GM19328 (cell line): ENCODE measurements around the gene SUPT3H.

Experiments
- ATAC-seq: cut with Tn5 transposase; IDR thresholded peaks from one replicate; pipeline ENCODE4 v1.9.1; 2021; ENCODE audit warnings: mild to moderate bottlenecking, moderate library complexity; ENCODE audit not compliant: unreplicated experiment

The SUPT3H gene

DNA sequence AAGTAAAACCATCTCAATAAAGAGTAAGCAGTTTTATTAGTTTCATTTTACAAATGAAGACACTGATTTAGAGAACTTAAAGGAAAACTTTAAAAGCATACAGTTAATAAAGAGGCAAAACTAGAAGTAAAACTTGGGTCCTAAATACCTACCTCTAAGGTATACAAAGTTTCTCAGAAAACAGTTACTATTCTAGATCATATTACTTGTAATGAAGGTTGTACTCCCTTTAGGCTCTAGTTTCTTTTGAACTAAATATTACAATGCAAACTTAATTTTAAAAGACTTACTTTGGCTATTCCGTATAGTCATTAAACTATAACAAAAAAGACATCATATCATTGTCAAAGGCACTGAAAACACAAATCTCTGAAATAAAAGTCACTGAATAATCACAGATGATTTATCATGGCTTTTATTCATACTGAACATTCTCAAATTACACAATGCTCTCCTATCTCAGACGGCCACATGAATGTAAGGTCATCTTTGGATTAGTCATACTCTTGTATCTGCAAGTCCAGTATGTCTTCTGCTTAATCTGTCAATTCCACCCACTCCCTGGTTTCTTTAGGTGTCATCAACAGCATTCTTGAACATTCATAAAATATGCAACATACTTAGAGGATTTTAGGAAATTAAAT, 411.2 kb downstream of the SUPT3H start:
- no peak for ATAC-seq

DNA sequence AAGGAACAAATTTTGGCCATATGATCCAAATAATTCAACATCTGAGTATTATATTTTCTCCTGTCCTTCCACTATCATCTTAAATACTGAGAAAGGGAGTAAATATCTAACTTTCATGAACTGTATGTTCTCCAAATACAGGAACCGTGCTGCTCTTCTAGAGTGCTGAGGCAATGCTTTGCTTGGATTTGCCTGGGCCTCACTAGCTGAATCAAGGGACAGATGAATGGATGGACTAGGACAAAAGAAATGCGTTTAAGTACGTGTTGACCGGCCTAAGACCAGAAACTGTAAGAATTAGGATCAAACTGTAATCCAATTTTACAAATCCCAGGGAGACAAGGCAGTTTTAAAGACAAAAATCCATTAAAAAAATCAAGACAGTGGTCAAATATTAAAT, 412.0 kb downstream of the SUPT3H start:
- ATAC-seq, result no peak

DNA sequence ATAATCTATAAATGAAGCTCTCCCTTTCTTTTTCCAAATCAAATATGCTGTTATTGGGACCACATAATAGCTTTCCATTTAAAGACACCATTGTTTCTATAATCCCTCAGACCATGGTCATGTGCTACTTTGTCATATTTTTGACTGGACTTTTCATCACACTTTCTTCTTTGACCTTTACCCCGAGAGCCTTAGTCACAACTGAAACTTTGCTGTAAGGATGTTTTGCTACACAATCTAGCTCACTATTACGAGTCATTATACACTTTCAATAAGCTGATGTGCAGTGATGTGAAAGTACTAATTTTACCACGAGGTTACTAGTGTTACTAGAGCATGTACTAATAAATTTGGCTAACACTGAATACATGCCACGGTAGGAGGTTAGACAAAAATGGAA, 416.8 kb downstream of the SUPT3H start:
- ATAC-seq, result no peak

DNA sequence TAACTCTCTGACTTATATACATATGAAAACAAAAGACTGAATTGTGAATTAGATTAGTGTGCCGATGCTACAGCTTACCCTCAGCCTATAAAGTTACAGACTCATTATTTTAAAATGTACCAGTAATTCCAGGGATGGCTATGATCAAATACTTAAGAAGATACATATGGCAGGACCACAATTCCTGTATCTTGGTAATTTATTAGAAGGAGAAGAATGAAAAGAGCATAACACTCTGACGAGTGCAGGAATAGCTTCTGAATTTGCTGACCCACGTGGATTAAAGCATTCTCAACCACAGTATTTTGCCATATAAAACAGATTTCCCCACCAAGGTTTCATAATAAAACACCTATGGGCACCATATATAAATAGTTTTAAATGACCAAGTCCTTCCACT, 418.1 kb downstream of the SUPT3H start:
- ATAC-seq, result no peak

DNA sequence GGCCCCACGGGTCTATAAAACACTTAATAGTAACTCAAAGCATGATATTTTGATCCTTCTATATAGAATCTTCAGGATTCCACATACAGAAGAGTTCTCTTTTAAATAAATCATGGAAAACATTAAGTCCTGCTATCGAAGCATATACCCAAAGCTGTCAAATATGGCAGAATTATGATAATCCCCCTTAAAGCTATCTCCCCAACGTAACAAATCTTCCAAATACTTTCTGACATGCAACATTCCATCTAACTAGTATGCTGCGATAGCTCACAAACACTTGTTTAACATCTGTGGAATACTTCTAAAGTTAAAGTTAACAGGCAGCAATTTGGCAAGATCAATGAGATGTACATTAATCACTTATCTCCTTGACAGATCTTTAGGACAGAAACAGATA, 420.6 kb downstream of the SUPT3H start:
- no peak for ATAC-seq

DNA sequence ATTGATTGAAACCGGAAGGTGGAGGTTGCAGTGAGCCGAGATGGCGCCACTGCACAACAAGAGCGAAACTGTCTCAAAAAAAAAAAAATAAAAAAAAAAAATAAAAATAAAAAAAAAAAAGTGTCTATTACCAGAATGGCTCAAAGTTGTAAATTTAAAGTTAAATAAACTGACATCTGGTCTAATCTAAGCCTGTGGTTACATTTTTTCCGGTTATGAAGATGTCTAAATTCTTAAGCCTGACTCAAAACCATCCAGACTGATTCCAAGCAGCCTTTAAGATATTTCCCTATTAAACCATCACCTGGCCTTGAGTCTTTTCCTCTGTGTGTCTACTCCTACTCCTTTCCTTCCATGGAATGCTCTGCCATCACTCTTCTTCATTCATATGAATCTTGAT, 421.3 kb downstream of the SUPT3H start:
- no peak for ATAC-seq

DNA sequence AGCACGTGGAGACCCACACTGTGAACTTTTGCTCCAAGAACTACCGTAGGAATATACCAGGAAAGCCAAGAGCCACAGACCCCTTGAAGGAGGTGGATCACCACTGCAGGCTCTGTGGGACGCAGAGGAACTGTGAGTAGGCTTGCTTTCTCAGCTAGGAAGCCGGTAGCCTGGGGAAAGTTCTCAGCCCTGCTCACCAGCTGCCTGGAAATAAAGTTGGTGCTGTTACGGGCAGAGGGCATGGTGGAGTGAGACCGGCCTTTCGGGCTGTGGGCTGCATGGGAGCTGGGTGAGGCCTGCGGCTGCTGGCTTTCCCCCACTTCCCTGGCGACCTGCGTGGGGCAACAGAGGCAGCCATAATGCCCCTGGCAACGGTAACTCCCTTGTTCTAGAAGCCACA, 422.6 kb downstream of the SUPT3H start:
- ATAC-seq, result no peak

DNA sequence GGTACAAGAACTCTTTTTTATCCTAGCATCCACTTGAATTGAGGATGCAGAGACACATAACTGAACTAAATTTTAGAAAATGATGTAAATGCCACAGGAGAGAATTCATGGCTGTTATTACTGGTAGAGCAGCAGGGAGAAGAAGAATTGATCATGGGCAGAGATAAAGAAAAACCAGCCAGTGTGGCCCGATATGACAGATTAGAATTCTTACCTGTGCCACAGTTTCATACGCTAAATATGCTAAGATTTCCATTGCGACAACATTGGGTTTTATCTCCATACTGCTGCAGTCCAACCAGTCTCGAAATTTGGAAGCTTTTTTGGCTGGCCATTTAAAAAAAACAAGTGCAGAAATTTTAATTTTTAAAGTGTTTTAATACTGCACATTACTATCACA, 423.5 kb downstream of the SUPT3H start:
- no peak for ATAC-seq

DNA sequence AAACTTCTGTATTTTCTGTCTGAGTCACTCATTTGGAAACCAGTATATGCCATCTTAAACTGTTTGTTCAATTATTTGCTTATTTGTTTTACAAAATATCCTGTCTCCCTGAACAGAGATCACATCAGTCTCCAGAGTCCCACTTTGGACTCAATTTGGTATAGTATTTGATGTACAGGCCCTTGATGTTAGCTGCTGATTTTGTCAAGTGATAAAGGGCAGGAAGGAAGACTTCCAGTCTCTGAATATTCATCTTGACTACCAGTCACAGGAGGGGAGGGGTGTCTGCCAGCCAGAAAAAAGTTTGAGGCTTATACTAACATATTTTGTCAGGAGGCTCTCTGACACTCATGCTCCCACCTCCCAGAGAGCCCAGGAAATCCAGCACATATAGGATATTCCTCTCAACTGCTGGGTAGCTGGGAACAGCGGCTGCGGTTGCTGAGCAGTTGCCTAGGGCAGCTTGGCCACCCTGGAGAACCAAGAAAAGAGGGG, 426.4 kb downstream of the SUPT3H start:
- no peak for ATAC-seq

DNA sequence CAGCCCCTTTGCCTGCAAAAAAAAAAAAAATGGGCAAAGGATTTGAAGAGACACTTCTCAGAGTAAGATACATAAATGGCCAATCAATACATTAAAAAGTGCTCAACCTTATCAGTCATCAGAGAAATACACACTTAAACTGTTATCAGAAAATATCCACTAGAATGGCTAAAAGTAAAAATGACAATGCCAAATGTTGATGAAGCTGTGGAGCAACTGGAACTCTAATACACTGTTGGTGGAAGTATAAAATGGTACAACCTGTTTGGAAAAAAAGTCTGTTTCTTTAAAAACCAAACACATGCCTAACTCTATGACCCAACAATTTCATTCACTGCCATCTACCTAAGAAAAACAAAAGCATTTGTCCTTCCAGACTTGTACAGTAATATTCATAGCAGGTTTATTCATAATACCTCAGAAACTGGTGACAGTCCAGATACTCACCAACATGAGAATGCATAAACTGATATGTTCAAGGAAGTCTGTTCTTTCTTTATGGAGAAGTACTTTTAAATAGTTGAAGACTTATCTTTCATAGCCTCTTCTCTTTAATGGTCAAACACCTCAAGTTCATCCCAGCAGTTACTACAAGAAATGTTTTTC, 428.0 kb downstream of the SUPT3H start:
- ATAC-seq, result no peak

DNA sequence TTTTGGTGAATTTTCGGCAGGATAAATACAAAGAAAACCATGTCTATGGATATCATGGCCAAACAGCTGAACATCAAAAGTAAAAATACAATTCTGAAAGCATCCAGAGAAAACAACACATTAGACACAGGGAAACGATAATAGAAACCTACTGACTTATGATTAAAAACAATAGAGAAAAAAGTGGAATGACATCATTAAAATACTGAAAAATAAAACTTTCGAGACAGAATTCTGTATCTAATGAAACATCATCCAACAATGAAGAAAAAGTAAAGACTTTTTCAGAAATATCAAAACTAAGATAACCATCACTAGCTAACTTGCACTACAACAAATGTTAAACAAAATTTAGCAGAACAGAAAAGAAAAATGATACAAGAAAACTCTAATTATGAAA, 434.2 kb downstream of the SUPT3H start:
- no peak for ATAC-seq

DNA sequence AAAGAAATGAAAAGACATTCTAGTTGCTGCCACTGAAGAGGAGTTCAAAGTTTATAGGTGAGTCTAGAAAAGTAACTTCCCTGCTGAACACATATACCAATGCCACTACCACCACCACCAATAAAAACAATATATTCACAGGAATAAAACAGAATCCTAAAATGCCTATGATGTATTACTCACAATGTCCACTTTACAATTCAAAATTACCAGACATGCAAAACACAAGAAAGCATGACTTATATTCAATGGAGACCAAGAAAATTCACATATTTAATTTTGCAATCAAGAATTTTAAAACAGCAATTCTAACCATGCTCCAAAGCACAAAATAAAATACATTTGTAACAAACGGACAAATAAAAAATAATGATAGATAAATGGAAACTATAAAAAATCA, 434.9 kb downstream of the SUPT3H start:
- no peak for ATAC-seq

DNA sequence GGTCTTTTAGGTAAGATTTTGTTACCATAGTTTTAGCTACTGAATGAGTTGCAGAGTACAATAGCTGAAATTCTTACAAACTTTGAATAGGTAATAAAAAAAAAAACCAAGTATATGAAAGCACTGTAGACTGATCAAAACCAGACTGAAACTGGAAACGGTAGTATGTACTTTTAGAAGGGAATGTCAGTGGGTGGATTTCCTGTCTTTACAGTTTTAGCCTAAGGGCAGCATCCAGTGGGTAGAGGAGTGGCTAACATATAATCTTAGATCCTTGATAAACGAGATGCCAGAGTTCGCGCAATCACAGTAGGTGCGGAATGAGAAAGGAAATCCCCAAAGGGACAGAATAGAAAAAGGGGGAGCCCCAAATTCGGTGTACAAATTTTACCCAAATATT, 435.5 kb downstream of the SUPT3H start:
- no peak for ATAC-seq

DNA sequence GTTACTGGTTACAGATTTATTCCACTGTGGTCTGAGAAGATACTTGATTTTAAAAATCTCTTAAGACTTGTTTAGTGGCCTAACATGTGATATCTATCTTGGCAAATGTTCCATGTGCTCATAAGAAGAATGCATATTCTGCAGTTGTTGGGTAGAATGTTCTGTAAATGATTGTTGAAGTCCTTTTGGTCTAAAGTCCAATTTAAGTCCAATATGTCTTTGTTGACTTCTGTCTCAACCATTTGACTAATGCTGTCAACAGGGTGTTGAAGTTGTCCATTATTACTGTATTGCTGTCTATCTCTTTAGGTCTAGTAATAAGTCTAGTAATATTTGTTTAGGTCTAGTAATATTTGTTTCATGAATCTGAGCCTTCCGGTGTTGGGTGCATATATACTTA, 437.4 kb downstream of the SUPT3H start:
- ATAC-seq, result no peak

DNA sequence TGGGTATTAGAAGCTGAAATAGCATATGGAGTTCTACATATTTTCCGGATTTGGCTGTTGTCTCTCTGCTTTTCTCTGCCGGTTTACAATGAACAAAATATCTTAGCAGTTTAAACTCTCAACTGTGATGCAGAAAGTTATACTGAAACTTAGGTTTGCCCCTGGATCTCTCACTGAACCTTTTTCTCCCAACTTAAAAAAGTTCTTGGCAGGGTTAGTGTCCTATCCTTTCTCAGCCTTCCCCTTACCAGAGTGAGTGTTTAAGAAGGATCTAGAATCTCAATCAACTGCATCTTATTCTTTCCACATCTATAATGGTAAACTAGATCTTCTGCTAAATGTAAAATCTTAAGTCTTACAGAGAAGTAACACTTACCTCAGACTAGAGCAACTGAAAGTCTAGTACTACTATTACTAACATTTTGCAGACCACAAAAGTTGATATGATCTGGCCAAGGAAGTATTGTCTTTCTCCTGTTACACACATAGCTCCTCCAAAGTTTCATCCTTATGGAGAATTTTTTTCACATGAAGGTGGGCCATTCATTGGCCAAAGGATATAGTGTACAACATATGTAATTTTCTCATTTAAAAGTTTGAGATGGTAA, 441.9 kb downstream of the SUPT3H start:
- no peak for ATAC-seq

DNA sequence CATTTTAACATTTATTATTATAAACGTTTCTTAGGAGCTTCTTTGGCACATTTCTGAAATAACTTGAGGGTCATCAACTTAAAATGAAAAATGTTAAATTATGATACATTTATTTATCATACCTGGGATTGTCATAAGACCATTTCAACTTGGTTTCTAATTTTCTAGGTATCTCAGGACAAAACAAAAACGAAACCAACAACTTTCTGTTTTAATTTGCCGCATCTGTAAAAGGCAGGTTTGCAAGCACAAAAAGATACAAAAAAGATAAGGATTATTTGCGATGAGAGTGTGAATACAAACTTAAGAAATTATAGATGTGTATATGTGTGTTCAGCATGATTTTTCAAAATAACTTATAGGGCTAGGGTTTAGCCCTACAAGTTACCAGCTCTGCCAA, 444.6 kb downstream of the SUPT3H start:
- ATAC-seq, result no peak

DNA sequence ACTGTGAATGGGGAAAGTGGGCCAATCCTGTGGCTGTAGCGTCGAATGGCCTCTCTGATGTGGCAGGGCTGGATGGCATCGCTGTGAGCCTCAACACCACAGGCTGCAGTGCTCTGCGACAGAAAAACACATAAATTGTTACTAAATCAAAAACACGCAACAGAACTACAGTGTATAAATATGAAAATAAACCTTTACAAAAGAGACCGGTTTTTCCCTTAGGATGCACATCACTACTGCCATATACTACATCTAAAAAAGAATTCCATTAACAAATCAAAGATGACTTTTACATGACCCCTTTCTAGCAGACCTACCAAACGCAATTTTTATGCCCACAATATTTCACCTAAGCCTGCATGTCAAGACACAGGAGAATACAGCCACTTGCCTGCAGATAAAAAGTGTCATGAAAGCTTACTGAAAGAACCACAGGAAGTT, 445.1 kb downstream of the SUPT3H start:
- no peak for ATAC-seq

DNA sequence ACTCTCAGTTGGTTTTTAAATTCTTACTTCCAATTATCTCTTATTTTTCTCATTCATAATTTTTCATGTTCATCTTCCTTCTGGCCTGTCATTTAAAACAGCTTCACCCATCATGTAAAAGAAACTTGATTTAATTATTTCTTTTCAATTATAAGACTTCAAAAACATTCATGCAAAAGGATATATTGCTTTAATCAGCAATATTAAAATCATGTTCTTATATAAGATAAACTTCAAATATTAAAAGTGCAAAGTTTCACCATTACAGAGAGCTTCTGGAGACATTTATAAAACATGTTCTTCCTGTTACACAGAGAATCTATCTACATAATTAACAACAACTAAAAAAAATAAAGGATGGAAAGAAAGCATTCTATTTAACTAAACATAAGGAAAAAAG, 446.3 kb downstream of the SUPT3H start:
- no peak for ATAC-seq

DNA sequence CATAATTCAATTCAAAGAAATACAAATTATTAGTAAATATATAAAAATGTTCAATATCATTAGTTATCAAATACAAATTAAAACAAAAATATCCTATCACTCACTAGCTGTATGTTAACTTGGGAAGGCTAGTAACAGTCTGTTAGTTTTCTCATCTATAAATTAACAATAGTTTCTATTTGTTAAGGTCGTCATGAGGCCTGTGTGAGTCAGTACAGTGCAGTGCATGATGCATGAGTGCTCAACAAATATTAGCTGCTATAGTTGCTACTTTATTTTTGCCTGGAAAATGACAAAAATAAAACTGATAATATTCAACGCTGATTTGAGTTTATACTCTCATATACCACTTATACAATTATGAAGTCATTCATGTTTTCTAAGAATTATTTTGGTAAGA, 451.2 kb downstream of the SUPT3H start:
- no peak for ATAC-seq

DNA sequence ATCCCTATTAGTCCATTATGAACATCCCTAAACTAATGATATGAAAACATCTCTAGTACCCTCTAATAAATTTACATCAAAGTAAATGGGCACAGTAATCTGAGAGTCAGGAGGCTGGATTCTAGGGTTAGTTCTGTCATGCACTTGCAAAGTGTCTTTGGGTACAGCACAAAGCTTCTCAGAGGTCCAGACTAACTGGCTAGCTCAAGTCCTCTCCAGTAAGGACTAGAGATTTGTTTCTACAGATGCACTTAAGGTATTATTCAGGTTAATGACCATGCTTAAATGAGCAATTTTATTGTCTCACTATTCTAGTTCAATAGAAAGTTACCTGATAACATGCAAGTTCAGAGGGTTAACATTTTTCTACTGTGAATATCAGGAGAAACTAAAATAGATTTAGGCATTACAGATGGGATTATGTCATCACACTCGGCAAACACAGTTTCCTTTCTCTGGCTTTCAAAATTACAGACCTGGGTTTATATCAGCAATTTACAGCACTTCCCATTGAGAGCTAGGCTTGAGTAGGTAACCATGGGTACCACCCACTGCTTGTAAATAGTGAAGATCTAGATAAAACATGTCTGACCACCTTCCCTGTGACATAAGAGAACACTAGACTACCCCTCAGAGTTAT, 452.5 kb downstream of the SUPT3H start:
- ATAC-seq, result no peak

DNA sequence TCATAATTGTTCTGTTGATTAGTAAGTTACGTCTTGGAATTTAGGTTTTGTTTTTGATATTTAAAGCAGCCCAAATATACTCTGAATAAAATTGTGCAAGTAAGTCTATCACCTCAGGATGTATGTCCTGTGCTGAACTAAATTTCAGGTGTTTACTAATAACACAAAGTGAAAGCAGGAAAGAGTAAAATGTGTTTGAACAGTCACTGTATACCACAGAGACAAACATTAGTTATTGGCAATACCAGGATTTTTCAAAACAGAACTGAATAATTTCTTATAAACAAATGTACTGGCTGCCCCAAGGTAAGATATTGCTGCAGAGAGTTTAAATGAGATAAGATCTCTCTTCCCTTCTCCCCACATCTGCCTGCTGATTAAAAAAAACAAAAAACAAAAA, 454.3 kb downstream of the SUPT3H start:
- no peak for ATAC-seq

DNA sequence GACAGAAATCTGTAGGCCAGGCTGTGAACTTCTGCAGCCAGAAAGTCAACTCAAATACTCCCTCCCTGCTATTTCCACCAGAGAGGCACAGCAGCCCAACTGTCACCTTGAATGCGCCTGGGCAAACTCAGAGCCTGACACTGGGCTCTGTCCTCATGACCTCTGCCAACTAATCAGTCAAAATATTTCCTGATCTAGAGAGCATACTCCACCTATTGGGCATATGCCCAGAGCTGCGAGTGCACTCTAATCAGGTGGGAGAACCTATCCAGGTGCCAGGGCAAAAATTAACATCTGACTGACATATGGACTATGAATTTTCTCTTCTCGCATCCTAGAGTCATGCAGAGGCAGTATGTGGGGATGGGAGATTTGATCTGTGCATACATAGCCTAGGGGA, 455.9 kb downstream of the SUPT3H start:
- no peak for ATAC-seq
